G401.6 (cell line): ENCODE measurements around the gene HGD.
"Not testable (repeated sequence)": the region's sequence is repeated elsewhere in the genome, so short reads cannot be mapped to it uniquely, and the experiment has no call there.

Experiments
- FAIRE-seq: peaks from 2 replicates; lab custom pipeline; 2012; peaks lifted over from hg19 to GRCh38; lab: Jason Lieb, UNC

Gene HGD

GRCh38 chr3:120682095-120682681 lies at the start of gene HGD:
HGD (minus strand) TSS chr3:120682239; CDS start chr3:120682111, 128 bp downstream.
- FAIRE-seq: no peak

- FAIRE-seq: no peak
These were observed 48.8 kb upstream of the HGD start for GRCh38 chr3:120730576-120731542.

- FAIRE-seq: no peak
These were observed 44.8 kb upstream of the HGD start for GRCh38 chr3:120726791-120727190.

- not testable (repeated sequence) for FAIRE-seq
These were observed 37.3 kb upstream of the HGD start for GRCh38 chr3:120719167-120719834.

GRCh38 chr3:120713262-120713661 lies 31.2 kb upstream of the HGD start:
- FAIRE-seq: no peak

- FAIRE-seq: no peak
These were observed 28.3 kb upstream of the HGD start for GRCh38 chr3:120710369-120710768.

GRCh38 chr3:120708408-120708807 lies 26.4 kb upstream of the HGD start:
- no peak for FAIRE-seq

GRCh38 chr3:120706950-120707349 lies 24.9 kb upstream of the HGD start:
- no peak for FAIRE-seq

GRCh38 chr3:120705884-120706582 lies 24.0 kb upstream of the HGD start:
- no peak for FAIRE-seq

GRCh38 chr3:120699333-120699732 lies 17.3 kb upstream of the HGD start:
- FAIRE-seq: no peak

GRCh38 chr3:120693439-120694171 lies 11.6 kb upstream of the HGD start:
- FAIRE-seq: no peak

GRCh38 chr3:120689395-120689794 lies 7.4 kb upstream of the HGD start:
- FAIRE-seq: no peak

GRCh38 chr3:120688121-120688520 lies 6.1 kb upstream of the HGD start:
- no peak for FAIRE-seq

GRCh38 chr3:120685411-120685810 lies 3.4 kb upstream of the HGD start:
- FAIRE-seq: no peak

GRCh38 chr3:120684896-120685295 lies 2.9 kb upstream of the HGD start:
- no peak for FAIRE-seq

GRCh38 chr3:120683671-120684301 lies 1.7 kb upstream of the HGD start:
- no peak for FAIRE-seq

- FAIRE-seq: no peak
These were observed 1.2 kb upstream of the HGD start for GRCh38 chr3:120683213-120683612.

- FAIRE-seq: no peak
These were observed 467 bp downstream of the HGD start for GRCh38 chr3:120681506-120682038.

GRCh38 chr3:120681018-120681417 lies 1.0 kb downstream of the HGD start:
- no peak for FAIRE-seq

GRCh38 chr3:120680193-120680894 lies 1.7 kb downstream of the HGD start:
- FAIRE-seq: no peak
